ENCODE measurements around the gene ETHE1. TPM values are rescaled to one million over a fixed set of nuclear protein-coding genes. Genes with fewer than 3 reads are reported as not detected.

Gene ETHE1
- total RNA-seq, 2 donors from 2014 or later: 101 to 125 TPM

DNA sequence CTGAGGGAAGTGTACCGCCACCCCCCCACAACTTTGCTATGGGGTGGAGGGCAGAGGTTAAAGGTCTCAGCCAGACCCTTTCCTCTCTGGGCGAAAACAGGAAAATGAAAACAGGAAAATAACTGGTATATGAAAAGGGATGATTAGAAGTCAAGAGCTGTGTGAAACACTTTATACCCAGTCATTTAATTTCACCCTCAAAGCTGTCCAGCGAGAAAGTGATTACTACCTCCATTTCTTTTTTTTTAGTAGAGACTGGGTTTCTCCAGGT, 21.9 kb downstream of the ETHE1 start:
- Mint-ChIP-seq H3K27ac (peak overlapping the region; percentile 12), H3K4me1 (ENCODE audit: low read depth) (peaks cover 19% of the 10 kb centered on the region), H3K27me3 (ENCODE audit: low read depth) (no peaks in the 10 kb centered on the region), H3K36me3 (ENCODE audit: insufficient read depth in 2 of 2) (peaks cover 3 to 15% of the 10 kb centered on the region in 2 donors), H3K4me3 (peak overlapping the region in 1 of 2 donors; percentile 86), H3K9me3 (no peaks in the 10 kb centered on the region)
- ATAC-seq (replicated peaks in 1 of 2): no peak
- no peak for DNase-seq

DNA sequence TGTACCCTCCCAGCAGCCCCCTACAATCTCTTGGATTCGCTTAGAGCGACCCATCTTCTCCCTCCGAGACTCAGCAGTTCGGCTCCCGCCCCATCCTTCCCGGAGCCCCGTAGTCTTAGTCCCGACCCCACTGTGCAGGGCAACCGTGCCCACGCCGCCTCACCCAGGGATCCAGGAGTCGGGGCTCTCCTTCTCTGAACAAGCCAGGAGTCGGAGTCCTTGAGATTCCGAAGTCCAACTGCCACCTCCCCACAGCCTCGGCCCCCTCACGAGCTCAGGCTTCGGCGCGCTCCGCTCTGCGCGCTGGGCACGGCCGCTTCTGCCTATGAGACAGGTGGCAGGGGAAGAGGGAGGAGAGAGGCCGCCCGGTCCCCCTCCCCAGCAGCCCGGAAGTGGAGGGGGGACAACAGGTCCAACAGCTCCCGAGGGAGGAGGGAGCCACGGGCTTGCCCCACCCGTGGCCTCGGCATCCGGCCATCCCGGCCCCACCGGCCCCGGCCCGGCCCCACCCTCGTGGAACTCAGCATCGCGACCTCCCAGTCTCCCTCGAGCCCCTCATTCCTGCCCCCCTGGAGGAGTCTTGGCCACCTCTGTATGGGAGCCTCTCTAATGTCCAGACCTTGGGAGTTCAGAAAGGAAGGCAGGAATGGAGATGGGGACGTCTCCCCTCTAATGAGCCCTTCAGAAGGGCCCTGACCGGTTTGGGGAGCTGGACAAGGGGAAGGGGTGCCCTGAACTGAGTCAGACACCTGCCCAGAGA, 22.4 kb downstream of the ETHE1 start, which contains the start of gene PHLDB3:
Gene PHLDB3 (minus strand): TSS at position 321 of the 760 bp plus-strand sequence. CDS start 628 bp downstream, outside the sequence.
- H3K27me3 Mint-ChIP-seq (ENCODE audit: low read depth): no peaks in the 10 kb centered on the region
- peak; percentile 53 to 61 for DNase-seq
- ATAC-seq (replicated peaks in 1 of 2): peak; percentile 40 to 49

DNA sequence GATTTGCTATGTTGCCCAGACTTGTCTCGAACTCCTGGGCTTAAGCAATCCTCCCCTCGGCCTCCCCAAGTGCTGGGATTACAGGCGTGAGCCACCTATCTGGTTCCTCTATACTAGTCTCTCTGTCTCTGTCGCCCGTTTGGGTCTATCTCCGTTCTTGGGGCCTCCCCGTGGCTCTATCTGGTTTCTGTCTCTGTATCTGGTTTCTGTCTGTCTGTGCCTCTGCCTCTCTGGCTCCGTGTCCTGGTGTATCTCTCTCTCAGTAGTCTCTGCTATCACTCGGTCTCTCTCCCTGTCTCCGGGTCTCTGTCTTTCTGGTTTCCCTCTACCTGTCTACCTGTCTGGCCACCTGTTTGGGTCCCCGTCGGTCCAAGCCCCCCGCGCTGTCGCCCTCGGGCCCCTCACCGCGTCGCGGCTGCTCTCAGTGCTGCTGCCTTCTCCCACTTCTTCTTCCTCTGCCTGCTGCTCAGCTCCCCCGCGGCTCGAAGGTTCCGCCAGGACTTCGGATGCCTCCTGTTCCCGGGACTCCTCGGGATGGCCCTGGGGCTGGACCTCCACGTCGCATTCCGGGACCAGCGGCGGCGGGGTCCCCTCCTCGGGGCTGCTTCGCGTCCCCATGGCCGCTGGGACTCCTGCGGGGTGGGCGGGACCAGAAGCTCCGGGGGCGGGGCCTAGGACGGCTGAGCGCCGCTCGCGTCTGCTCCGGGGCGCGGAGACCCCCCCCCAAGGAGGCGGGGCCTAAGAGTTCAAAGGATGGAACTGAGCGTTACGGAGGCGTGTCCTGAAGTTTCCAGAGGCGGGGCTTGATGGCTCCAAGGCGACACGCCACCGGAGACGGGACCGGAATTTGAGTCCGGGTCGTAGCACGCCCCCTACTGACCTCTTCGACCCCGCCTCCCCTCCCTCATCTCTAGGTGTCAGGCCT, 23.2 kb downstream of the ETHE1 start:
- Mint-ChIP-seq H3K36me3 (ENCODE audit: insufficient read depth in 2 of 2) (peaks cover 2 to 13% of the 10 kb centered on the region in 2 donors), H3K27me3 (ENCODE audit: low read depth) (no peaks in the 10 kb centered on the region), H3K27ac (peak overlapping the region; percentile 79), H3K4me3 (peak overlapping the region; percentile 78 to 86), H3K9me3 (no peaks in the 10 kb centered on the region), H3K4me1 (ENCODE audit: low read depth) (peaks cover 19% of the 10 kb centered on the region)
- DNase-seq: peak; percentile 99
- peak; percentile 94 for ATAC-seq (replicated peaks in 1 of 2)

More for the DNA sequence above, 22.4 kb downstream of the ETHE1 start, which contains the start of gene PHLDB3:
- peak within 1 kb of the TSS; percentile 79 for H3K27ac Mint-ChIP-seq
- H3K4me1 Mint-ChIP-seq (ENCODE audit: low read depth): peaks cover 19% of the 10 kb centered on the region
- H3K36me3 Mint-ChIP-seq (ENCODE audit: insufficient read depth in 2 of 2): peaks cover 3 to 15% of the 10 kb centered on the region in 2 donors
- peak within 1 kb of the TSS; percentile 78 to 86 for H3K4me3 Mint-ChIP-seq
- no peaks in the 10 kb centered on the region for H3K9me3 Mint-ChIP-seq

DNA sequence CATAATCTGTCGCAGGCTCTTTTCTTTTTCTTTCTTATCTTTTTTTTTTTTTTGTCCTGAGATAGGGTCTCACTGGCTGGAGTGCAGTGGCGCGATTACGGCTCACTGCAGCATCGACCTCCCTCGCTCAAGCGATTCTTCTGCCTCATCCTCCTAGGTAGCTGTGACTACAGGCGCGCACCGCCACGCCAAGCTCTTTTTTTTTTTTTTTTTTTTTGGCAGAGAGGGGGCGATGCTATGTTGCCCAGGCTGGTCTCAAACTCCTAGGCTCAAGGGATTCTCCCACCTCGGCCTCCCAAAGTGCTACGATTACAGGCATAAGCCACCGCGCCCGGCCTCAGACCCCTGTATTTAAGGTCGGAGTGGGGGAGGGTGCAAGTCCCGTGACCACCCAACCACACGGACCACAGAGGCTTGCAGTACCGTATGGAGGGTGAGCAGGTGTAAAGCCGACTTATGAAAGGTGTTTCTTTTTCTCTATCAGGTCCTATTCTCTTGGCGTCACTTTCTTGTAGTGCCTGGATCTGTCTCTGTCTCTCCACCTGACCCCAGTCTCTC, 24.5 kb downstream of the ETHE1 start:
- H3K36me3 Mint-ChIP-seq (ENCODE audit: insufficient read depth in 2 of 2): peaks cover 2 to 15% of the 10 kb centered on the region in 2 donors
- no peaks in the 10 kb centered on the region for H3K9me3 Mint-ChIP-seq
- no peaks in the 10 kb centered on the region for H3K27me3 Mint-ChIP-seq (ENCODE audit: low read depth)
- peak overlapping the region; percentile 78 to 86 for H3K4me3 Mint-ChIP-seq
- ATAC-seq (replicated peaks in 1 of 2): no peak
- no peak for DNase-seq
- peaks cover 19% of the 10 kb centered on the region for H3K4me1 Mint-ChIP-seq (ENCODE audit: low read depth)
- H3K27ac Mint-ChIP-seq: no peak overlapping the region

DNA sequence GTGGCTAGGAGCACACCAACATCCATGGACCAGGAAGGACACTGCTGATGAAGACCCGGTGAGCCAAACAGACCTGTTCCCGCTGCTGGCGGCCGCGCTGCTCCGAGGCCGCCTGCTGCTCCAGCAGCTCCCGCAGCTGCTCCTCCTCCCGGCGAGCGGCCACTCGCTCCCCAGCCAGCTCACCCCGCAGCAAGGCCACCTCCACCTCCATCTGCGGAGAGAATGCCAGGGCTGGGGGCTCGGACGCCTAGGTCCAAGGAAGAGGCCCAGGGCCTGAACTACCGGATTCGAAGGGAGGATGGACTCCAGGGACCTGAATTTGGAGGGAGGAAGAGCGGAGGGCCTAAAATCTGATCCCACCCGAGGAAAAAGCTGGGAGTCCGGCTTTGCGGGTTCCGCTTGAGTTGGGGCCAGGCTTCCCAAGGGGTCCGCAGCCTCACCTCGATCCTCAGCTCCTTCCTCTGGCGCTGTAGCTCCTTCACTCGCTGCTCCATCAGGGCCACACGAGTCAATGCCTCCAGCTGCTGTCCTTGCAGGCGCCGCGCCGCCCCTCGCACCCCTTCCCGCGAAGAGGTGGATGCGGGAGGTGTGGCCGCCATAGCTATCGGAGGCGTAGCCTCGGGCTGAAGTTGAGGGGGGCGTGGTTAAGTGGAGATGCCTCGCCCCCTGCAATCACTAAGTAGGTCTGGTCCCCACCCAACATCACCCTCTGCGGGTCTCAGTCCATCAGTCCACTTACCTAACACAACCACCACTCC, 25.2 kb downstream of the ETHE1 start:
- Mint-ChIP-seq H3K4me1 (ENCODE audit: low read depth) (peaks cover 19% of the 10 kb centered on the region), H3K27me3 (ENCODE audit: low read depth) (no peaks in the 10 kb centered on the region), H3K9me3 (no peaks in the 10 kb centered on the region), H3K4me3 (no peak overlapping the region), H3K27ac (no peak overlapping the region), H3K36me3 (ENCODE audit: insufficient read depth in 2 of 2) (peaks cover 2 to 15% of the 10 kb centered on the region in 2 donors)
- DNase-seq: no peak
- ATAC-seq (replicated peaks in 1 of 2): no peak

DNA sequence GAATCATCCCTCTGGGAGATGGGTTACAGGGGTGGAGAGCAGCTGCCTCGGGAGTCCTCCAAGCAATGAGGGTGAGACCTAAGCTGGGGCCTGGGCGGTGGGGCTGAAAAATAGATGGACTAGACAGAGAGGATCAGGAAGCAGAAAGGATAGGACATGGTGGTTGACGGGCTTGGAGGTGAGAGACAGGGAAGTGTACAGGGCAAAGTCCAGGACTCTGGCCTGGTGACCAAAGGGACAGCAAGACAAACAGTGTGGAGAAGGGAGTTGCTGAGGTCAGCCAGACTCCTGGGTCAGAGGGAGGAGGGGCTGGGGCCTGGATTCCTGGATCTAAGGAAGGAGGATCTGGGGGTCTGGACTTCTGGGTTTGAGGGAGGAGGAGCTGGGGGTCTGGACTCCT, 28.0 kb downstream of the ETHE1 start:
- no peak for ATAC-seq (replicated peaks in 1 of 2)
- H3K27me3 Mint-ChIP-seq (ENCODE audit: low read depth): no peaks in the 10 kb centered on the region
- H3K4me1 Mint-ChIP-seq (ENCODE audit: low read depth): peaks cover 19% of the 10 kb centered on the region
- peaks cover 2 to 16% of the 10 kb centered on the region in 2 donors for H3K36me3 Mint-ChIP-seq (ENCODE audit: insufficient read depth in 2 of 2)
- no peak overlapping the region for H3K4me3 Mint-ChIP-seq
- no peak overlapping the region for H3K27ac Mint-ChIP-seq
- H3K9me3 Mint-ChIP-seq: no peaks in the 10 kb centered on the region
- DNase-seq: no peak

DNA sequence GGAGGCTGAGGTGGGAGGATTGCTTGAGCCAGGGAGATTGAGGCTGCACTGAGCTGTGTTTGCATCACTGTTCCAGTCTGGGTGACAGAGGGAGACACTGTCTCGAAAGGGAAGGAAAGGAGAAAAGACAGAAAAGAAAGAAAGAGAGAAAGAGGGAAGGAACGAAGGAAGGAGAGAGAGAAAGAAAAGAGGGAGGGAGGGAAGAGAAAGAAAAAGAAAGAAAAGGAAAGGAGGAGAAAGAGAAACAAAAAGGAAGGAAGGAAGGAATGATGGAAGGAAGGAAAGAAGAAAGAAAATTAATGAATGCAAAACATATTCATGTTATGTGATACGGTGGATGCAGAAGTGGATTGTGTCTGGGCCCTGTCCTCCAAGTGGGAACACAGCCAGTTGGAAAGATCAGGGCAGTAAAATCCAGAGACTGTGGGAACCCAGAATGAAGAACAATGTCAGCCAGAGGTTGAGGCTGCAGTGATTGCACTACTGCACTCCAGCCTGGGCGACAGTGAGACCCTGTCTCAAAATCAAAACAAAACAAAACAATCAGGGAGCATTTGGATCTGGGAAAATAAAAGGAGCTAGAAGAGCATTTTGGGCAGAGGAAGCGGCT, 28.7 kb downstream of the ETHE1 start:
- ATAC-seq (replicated peaks in 1 of 2): no peak
- no peaks in the 10 kb centered on the region for H3K9me3 Mint-ChIP-seq
- H3K27ac Mint-ChIP-seq: no peak overlapping the region
- no peak overlapping the region for H3K4me3 Mint-ChIP-seq
- H3K27me3 Mint-ChIP-seq (ENCODE audit: low read depth): no peaks in the 10 kb centered on the region
- DNase-seq: no peak
- H3K4me1 Mint-ChIP-seq (ENCODE audit: low read depth): peaks cover 14% of the 10 kb centered on the region
- peaks cover 2 to 16% of the 10 kb centered on the region in 2 donors for H3K36me3 Mint-ChIP-seq (ENCODE audit: insufficient read depth in 2 of 2)

DNA sequence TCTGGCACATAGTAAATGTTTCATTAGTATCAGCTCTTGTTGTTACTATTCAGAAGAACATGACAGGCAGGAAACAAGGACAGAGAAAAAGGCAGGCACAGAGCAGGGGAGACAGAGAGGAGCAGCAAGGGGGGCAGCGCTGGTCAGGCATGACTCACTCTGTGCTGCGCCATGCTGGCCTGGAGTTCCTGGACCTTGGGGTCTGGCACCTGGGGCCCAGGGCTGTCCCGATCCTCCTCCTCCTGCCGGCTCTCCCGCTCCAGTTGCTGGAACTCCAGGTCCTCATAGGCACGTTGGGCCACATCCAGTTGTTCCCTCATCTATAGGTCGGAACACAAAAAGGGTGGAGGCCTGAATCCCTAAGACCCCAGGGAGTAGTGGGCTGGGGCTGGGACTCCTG, 30.0 kb downstream of the ETHE1 start:
- Mint-ChIP-seq H3K9me3 (no peaks in the 10 kb centered on the region), H3K27ac (no peak overlapping the region), H3K27me3 (ENCODE audit: low read depth) (no peaks in the 10 kb centered on the region), H3K4me3 (no peak overlapping the region), H3K36me3 (ENCODE audit: insufficient read depth in 2 of 2) (peaks cover 0 to 9% of the 10 kb centered on the region in 2 donors), H3K4me1 (ENCODE audit: low read depth) (no peaks in the 10 kb centered on the region)
- DNase-seq: no peak
- ATAC-seq (replicated peaks in 1 of 2): no peak

DNA sequence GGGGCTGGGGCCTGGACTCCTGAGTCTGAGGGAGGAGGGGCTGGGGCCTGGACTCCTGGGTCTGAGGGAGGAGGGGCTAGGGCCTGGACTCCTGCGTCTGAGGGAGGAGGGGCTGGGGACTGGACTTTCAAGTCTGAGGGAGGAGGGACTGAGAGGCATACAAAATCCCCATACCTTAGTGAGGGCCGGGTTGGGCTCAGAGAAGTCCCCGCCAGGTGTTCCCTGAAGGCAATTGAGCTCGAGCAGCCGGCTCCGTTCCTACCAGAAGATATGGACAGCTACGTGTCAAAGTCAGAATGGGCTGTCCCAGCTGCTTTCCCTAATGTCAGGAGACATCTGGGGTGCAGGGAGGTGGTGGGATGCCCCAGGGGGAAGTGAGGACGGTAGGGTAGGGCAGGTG, 31.9 kb downstream of the ETHE1 start:
- Mint-ChIP-seq H3K36me3 (ENCODE audit: insufficient read depth in 2 of 2) (peaks cover 0 to 8% of the 10 kb centered on the region in 2 donors), H3K27me3 (ENCODE audit: low read depth) (no peaks in the 10 kb centered on the region), H3K4me1 (ENCODE audit: low read depth) (no peaks in the 10 kb centered on the region), H3K4me3 (no peak overlapping the region), H3K27ac (no peak overlapping the region), H3K9me3 (no peaks in the 10 kb centered on the region)
- ATAC-seq (replicated peaks in 1 of 2): no peak
- DNase-seq: no peak

DNA sequence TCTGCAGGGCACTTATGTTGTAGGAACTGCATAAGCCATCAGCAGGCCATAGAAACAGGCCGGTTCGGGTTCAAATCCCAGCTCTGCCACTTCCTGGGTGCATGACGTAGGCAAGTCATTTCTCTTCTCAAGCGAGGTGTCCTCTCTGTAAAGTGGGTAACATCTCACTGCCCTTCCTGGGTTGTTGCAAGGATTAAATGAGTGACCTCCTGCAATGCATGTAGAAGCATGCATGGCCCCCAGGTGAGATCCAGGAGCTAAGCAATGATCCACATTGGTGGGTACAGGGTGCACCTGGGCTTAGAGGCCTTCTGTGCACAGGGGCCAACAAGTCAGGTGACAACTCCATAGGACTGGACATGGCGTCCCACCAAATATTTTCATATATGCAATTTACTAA, 36.2 kb downstream of the ETHE1 start:
- peaks cover 0 to 2% of the 10 kb centered on the region in 2 donors for H3K36me3 Mint-ChIP-seq (ENCODE audit: insufficient read depth in 2 of 2)
- no peak overlapping the region for H3K27ac Mint-ChIP-seq
- ATAC-seq (replicated peaks in 1 of 2) (no peak), DNase-seq (no peak)
- H3K4me1 Mint-ChIP-seq (ENCODE audit: low read depth): no peaks in the 10 kb centered on the region
- no peak overlapping the region for H3K4me3 Mint-ChIP-seq
- no peaks in the 10 kb centered on the region for H3K27me3 Mint-ChIP-seq (ENCODE audit: low read depth)
- H3K9me3 Mint-ChIP-seq: no peaks in the 10 kb centered on the region

DNA sequence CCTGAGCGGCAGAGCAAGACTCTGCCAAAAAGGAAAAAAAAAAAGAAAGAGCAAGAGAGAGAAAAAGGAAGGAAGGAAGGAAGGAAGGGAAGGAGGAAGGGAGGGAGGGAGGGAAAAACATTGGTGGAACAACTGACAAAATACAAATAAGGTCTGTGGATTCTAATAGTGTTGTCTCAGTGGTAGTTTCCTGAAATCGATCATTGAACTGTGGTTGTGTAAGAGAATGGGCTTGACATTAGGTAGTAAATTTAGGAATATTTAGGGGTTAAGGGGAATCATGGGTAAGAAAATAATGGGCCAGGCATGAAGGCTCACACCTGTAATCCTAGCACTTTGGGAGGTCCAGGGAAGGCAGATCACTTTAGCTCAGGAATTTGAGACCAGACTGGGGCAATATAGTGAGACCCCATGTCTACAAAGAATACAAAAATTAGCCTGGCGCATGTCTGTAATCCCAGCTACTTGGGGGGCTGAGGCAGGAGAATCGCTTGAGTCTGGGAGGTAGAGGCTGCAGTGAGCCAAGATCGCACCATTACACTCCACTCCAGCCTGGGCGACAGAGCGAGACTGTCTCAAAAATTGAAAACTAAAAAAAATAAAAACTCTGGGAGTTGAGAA, 36.9 kb downstream of the ETHE1 start:
- Mint-ChIP-seq H3K4me3 (no peak overlapping the region), H3K4me1 (ENCODE audit: low read depth) (no peaks in the 10 kb centered on the region), H3K27ac (no peak overlapping the region), H3K36me3 (ENCODE audit: insufficient read depth in 2 of 2) (no peaks in the 10 kb centered on the region), H3K27me3 (ENCODE audit: low read depth) (no peaks in the 10 kb centered on the region), H3K9me3 (no peaks in the 10 kb centered on the region)
- ATAC-seq (replicated peaks in 1 of 2) (no peak), DNase-seq (no peak)

DNA sequence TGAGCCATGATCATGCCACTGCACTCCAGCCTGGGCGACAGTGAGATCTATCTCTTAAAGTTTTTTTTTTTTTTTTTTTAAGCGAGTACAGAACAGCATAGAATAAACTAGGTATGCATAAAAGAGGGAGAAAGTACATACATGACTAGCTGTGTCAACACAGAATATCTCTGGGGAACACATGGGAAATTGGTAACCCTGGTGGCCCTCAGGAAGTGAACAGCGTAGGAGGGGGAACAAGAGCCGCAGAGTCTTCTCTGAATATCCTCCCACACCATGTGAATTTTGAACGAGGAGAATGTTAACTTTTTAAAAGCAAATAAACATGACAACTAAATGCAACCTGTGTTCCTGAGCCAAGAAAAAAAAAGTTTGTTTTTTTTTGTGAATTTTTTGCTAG, 37.7 kb downstream of the ETHE1 start:
- Mint-ChIP-seq H3K4me1 (ENCODE audit: low read depth) (no peaks in the 10 kb centered on the region), H3K9me3 (no peaks in the 10 kb centered on the region), H3K27me3 (ENCODE audit: low read depth) (no peaks in the 10 kb centered on the region), H3K36me3 (ENCODE audit: insufficient read depth in 2 of 2) (no peaks in the 10 kb centered on the region), H3K27ac (no peak overlapping the region), H3K4me3 (no peak overlapping the region)
- DNase-seq (no peak), ATAC-seq (replicated peaks in 1 of 2) (no peak)

Data from activated T-cell treated with anti-CD3 and anti-CD28 coated beads, Interleukin-2, amount 50 U/mL, for 72 hours (primary cell).